Ishikawa (cell line): ENCODE data around the gene MAP3K13.

Source experiments
- CEBPB ChIP-seq: IDR thresholded peaks from 2 replicates; pipeline ENCODE4 v1.6.1; 2012
- CREB1 ChIP-seq: IDR thresholded peaks from 2 replicates; pipeline ENCODE4 v1.6.1; 2012; ENCODE audit warnings: low read depth
- EP300 ChIP-seq: IDR thresholded peaks from 2 replicates; pipeline ENCODE4 v1.6.1; 2012; ENCODE audit warnings: borderline replicate concordance
- MAX ChIP-seq: IDR thresholded peaks from 2 replicates; pipeline ENCODE4 v1.6.1; 2012
- NFIC ChIP-seq: IDR thresholded peaks from 2 replicates; pipeline ENCODE4 v1.6.1; 2012
- RAD21 ChIP-seq: IDR thresholded peaks from 2 replicates; pipeline ENCODE4 v1.6.1; 2012; ENCODE audit warnings: low read depth
- TAF1 ChIP-seq: IDR thresholded peaks from 2 replicates; pipeline ENCODE4 v1.6.1; 2012; ENCODE audit warnings: low read depth, mild to moderate bottlenecking
- ZBTB7A ChIP-seq: IDR thresholded peaks from 2 replicates; pipeline ENCODE4 v1.6.1; 2012; ENCODE audit warnings: low read depth
- TF ChIP-seq, protein P1 (sequence below): IDR thresholded peaks from 2 replicates; pipeline ENCODE4 v1.6.1; 2012; ENCODE audit warnings: low read depth, mild to moderate bottlenecking

DNA sequence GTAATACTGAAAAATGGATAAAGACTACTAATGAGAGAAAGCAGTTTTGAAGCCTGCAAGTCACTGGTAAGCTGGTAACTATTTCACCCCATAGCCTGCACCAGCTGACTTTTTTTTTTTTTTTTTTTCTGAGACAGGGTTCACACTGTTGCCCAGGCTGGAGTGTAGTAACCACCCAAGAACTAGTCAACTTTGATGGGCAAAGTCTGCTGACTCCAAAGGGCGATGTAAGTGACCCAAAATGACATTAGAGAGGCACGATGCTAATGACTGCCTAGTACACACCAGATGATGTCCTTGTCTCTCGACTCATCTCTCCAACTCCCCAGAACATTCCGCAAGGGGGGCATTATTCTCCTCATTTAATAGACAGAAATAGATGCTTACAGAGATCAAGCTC lies 148.8 kb downstream of the MAP3K13 start:
- no peak for TF ChIP-seq NFIC
- TF ChIP-seq MAX = no peak
- no peak for TF ChIP-seq TAF1
- TF ChIP-seq EP300 = no peak
- no peak for TF ChIP-seq RAD21
- TF ChIP-seq, protein P1, sequence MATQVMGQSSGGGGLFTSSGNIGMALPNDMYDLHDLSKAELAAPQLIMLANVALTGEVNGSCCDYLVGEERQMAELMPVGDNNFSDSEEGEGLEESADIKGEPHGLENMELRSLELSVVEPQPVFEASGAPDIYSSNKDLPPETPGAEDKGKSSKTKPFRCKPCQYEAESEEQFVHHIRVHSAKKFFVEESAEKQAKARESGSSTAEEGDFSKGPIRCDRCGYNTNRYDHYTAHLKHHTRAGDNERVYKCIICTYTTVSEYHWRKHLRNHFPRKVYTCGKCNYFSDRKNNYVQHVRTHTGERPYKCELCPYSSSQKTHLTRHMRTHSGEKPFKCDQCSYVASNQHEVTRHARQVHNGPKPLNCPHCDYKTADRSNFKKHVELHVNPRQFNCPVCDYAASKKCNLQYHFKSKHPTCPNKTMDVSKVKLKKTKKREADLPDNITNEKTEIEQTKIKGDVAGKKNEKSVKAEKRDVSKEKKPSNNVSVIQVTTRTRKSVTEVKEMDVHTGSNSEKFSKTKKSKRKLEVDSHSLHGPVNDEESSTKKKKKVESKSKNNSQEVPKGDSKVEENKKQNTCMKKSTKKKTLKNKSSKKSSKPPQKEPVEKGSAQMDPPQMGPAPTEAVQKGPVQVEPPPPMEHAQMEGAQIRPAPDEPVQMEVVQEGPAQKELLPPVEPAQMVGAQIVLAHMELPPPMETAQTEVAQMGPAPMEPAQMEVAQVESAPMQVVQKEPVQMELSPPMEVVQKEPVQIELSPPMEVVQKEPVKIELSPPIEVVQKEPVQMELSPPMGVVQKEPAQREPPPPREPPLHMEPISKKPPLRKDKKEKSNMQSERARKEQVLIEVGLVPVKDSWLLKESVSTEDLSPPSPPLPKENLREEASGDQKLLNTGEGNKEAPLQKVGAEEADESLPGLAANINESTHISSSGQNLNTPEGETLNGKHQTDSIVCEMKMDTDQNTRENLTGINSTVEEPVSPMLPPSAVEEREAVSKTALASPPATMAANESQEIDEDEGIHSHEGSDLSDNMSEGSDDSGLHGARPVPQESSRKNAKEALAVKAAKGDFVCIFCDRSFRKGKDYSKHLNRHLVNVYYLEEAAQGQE = no peak
- TF ChIP-seq CREB1 = no peak
- no peak for TF ChIP-seq ZBTB7A
- no peak for TF ChIP-seq CEBPB
